ENCODE results near the gene DOK1.

The DOK1 gene

DNA sequence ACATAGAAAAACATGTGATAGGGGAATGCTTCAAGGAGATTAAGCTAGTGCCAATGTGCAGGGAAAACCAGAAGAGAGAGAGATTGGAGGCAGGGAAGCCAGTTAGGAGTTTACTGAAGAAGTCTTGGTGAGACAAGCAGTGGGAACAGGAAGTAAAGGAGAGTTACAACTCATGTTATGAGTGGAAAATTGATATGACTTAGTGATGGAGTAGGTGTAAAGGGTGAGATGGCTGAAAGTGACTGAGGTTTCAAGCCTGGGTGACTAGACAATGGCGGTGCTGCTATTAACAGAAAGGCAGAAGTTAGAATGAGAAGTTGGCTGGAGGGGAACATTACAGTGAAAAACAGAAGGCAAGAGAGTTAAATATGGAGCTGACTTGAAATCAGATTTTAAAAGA is 16.5 kb downstream of the DOK1 start:
- DNase-seq, result no peak

DNA sequence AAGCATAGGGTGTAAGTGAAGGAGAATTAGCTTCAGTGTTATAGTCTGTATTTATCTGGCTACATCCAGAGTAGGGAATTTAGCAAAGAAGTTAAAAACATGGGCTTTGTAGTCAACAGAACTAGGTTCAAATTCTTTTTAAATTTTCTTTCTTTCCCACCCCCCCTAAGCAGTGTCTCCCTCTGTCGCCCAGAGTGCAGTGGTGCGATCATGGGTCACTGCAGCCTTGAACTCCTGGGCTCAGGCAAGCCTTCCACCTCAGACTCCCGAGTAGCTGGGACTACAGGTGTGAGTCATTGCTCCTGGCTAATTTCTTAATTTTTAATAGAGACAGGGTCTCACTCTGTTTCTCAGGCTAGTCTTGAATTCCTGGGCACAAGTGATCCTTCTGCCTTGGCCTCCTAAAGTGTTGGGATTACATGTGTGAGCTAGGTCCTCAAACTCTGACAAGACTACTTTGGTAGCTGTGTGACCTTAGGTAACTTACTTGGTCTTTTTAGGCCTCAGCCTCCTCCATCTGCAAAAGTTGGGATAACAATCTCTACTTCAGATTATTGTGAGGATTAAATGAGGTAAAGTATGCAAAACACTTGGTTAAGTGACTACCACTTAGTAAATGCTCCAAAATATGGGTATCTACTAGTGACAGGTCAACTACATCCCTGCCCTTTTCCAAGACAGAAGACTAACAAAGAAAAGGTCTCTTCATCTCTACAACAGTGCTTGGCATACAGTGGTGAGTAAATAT is 17.8 kb downstream of the DOK1 start:
- no peak for DNase-seq

DNA sequence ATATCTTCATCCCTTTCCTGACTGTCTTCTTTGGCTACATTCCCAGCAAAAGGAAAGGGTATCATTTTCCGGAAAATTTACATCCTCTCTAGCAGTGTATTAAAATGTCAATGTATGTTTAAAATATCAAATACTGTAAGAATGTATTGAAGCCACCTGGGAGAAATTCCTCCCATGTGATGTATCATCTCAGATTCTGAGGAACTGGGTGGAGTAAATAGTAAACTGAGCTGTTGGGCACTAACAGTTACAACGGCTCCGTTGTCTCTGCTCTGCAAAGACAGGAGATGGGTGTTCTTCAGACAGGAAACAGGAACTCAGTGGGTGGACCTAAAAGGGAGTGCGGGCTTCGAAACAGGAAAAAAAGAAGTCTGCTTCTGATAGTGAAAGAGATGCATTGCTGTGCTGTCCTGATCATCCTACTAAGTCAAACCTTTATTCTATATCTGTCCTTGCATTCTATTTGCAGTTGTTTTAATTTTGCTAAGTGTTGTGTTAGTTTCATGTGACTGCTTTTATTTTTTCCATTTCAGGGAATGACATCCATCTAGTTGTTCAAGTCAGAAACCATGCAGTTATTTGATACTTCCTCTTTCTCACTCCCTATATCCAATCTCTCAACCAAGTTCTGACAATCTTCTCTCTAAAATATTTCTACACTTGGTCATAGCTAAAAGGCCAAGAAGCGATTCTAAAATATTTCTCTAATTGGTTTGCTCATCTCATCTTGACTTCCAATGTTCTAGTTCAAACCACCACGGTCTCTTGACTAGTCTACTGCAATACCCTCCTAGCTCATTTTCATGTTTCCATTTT is 19.4 kb downstream of the DOK1 start:
- DNase-seq, result no peak

DNA sequence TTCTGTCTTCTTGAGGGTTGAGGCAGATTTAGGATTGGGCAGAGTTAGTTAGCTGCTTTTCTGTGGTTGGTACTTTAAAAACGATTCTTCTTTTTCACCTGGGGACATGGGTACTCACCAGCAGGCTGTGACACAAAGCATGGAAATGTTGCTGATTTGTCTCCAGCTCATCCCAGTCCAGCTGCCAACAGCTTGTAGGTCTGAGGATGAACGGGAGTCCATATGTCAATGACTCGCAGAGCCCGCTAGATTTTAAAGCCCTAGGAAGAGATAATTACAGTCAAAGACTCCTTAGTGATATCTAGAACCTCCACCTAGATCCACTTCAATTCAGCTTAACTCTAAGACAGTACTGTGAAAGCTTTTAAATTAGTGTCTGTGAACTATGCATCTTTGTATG is 20.8 kb downstream of the DOK1 start:
- DNase-seq, result no peak

DNA sequence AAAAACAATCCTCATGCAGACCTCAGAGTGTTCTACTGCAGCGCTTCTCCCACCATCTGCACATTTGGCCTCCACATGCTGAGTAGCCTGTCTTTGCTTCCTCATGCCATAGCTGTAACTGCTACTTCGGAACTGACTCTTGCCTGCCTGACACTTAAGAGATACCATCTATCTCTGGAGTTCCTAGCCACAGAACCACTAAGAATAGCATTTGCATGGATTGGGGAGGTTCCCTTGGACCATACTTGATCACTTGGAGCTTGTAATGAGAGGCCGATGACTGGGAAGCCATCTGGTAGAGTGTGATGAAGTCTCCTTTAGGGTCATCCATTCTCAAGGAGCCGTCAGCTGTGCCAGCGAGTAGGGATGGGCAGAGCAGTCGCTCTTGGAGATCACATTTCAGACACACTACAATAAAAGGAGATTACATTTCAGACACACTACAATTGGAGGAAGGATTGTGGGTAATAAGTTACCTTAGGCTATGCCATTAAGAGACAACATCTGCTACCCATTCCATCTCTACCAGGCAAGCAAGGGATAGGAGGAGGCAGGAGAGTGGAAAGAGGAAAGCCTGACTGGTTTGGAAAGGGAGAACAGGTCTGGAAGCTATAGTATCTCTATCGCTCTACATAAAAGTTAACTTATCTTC is 21.8 kb downstream of the DOK1 start:
- no peak for DNase-seq

GRCh38 chr2:74576863-74577229 is 22.3 kb downstream of the DOK1 start:
- no peak for DNase-seq

DNA sequence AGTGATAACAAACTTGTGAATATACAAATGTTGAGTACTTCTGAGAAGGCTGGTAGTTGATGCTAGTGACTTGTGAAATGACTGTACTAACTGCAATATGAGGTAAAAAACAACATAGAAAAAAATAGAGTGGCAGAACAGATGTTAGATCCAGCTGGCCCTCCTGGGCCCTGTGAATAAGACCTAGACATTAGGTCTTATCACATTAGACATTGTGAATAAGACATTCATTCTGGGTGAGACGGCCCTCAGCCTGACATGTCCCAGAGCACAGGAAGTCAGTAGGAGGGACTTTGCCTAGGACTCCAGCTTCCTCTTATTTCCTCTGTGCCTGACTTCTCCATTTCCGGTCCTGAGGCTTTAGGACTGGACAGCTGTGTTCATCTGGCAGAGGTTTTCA is 22.9 kb downstream of the DOK1 start:
- no peak for DNase-seq

DNA sequence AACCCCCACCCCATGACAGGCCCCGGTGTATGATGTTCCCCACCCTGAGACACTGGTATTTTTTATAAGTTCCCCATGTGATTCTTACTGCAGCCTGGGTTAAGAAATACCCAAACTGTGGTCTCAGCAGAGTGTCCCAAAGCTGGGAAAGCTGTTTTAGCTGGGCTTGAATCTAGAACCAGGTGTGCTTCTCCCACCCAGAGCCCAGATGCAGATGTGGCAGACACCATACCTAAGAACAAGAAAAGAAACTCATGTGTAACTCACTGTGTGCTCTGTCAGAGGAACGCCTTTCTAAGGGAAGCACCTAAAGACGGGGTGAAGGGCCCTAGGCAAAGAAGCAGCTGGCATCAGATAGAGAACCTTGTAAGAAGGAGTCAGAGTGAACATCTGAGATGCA is 23.9 kb downstream of the DOK1 start:
- no peak for DNase-seq

- DNase-seq, result no peak
Measured at GRCh38 chr2:74581463-74581862, 26.9 kb downstream of the DOK1 start.

DNA sequence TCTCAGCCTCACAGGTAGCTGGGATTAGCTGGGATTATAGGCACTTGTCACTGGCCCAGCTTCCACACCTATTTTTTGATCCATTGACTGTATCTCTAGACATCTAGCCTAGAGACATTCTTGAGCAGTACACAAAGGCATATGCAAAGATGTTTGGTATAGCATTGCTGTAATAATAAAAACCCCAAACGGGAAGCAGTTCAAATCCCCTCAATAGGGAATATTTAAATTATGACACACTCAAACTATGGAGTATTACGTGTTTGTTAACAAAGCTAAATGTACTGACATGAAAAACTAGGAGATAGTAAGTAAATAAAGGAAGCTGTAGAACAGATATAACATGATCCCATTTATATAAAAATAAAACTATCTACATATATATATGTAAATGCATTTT is 27.7 kb downstream of the DOK1 start:
- no peak for DNase-seq

DNA sequence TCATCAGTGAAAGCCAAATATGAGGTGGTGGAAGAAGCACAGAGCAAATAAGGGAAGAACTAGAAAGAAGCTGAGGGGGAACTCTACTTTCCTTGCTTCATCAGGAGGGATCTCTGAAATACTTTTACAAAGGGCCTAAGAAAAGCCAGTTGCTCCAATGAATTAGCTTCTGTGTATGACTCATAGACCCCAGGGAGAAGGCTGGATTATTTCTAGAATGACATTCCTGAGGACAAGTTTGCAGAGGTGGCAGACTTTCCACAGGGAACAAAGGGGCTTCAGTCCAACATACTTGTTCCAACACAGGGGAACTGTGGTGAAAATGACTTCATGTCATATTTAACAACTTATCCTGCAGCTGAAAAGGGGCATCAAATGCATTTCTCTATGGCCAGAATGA is 29.0 kb downstream of the DOK1 start:
- DNase-seq, result no peak

GRCh38 chr2:74584088-74584645 is 29.6 kb downstream of the DOK1 start:
- DNase-seq, result no peak

DNA sequence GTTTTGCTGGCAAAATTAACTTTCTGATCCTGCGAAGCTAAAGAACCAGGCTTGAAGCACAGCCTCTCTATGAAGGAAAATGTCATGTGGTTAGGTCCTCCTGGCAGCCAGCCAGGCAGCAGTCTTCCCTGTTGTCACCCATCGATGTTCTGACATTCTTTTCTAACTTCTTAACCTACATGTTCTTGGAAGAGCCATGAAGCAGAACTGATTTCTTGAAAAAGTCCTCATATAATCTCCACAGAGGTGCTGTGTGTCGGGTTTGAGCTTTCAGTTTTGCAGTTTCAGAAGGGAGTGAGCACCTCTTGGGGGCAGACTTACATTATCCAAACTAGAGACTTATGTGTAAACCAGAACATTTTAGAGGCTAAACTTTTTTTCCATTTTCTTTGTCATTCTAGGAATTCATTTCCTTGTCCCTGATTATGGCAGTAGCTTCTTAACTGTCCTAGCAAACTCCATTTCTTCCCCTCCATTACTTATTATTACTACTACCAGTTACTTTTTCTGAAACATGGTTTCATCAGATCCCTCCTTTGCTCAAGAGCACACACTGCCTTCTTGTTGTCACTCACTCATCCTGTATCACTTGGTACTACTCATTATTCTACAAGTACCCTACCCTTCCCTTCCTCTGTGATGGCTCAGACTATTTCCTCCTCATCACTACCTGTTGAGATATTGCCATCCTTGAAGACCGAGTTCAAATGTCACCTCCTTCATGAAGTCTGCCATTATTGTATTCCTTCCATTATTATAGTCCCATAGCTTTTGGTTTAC is 31.1 kb downstream of the DOK1 start:
- DNase-seq, result no peak

DNA sequence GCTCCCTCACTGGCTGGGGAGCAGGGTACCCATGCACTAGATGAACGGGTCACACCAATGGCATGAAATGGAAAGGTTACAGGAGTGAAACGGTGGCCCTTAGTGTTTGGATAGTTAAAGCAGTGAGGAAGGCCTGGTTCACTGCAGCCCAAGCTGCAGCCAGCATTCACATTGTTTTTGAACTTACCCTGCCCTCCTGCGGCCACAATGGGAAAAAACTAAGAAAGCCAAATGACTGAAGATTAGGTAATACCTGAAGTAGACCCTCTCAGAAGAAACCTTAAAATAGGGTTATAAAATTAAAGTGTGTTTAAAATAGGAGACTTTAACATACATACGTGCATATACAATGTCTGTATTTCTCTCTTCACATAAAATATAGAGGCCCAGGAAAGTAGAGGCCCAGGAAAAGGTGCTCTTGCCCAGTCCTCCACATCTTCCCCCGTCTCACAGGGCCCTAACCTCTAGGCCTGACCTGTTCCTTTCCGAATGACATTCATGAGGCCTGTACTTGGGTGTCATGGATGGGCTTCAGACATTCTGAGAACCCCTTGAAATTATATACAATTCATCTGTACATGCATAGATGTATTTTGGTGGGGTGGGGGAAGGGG is 33.3 kb downstream of the DOK1 start:
- DNase-seq, result peak; percentile 57

- DNase-seq, result no peak
Measured at GRCh38 chr2:74588664-74589063, 34.1 kb downstream of the DOK1 start.

DNA sequence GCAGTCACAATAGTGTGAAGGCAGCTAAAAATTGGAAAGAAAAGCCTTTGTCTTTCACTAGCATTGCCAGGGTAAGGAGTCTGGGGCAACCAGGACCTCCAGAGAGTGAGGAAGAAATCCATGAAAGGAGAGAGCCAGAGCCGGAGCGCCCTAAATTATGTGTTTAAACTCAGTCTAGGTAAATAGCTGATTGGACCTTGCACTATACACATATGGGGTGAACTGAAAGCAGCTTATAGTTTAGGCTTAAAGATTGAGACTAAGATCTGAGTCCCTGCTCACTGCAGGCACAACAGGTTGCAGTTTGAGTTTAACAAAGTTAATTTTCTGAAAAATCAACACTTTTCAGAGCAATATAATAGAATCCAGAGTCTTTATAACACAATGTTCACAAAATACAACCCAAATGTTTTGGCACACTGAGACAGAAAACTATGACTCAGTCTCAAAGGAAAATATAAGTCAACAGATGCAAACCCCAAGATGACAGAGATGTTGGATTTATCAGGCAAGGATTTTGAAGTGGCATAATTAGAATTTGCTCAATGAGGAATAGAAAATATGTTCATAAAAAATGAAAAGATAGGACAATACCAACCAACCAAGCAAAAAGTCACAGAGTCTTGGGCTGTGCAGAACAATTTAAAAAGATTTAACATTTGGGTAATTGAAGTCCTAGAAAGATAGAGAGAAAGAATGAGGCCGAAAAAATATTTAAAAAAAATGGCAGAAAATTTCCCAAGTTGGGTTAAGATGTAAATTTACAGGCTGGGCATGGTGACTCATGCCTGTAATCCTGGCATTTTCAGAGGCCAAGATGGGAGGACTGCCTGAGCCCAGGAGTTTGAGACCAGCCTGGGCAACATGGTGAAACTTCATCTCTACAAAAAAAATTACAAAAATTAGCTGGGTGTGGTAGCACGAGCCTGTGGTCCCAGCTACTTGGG is 39.6 kb downstream of the DOK1 start:
- DNase-seq, result no peak

- DNase-seq, result no peak
Measured at GRCh38 chr2:74596584-74596983, 42.1 kb downstream of the DOK1 start.

GRCh38 chr2:74597410-74597809 is 42.9 kb downstream of the DOK1 start:
- no peak for DNase-seq

DNA sequence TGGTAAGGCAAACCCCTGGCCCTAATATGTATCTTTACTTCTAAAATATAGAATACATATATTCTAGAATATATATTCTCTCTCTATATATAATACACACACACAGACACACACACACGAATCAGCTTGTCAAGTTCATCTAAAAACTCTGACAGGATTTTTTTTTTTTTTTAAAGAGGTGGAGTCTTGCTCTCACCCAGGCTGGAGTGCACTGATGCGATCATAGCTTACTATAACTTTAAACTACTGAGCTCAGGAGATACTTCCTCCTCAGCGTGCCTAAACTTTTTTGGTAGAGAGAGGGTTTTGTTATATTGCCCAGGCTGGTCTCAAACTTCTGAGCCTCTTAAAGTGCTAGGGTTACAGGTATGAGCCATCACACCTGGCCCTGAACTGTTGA is 45.2 kb downstream of the DOK1 start:
- DNase-seq, result no peak

- no peak for DNase-seq
Measured at GRCh38 chr2:74602586-74603281, 48.2 kb downstream of the DOK1 start.

All from activated CD4-positive, CD25-positive, alpha-beta regulatory T cell treated with anti-CD3 and anti-CD28 coated beads, Interleukin-2, amount 50 U/mL, for 72 hours (primary cell).